8988T (cell line): Measurements from ENCODE around the gene ASB4.
"Not testable (repeated sequence)": the region's sequence is repeated elsewhere in the genome, so short reads cannot be mapped to it uniquely, and the experiment has no call there.

Source experiments
- DNase-seq: peaks from one replicate; pipeline ENCODE4 v3.0.0; 2011

ASB4 gene

GRCh38 chr7:95479992-95480624, 5.6 kb upstream of the ASB4 start:
- no peak for DNase-seq

DNA sequence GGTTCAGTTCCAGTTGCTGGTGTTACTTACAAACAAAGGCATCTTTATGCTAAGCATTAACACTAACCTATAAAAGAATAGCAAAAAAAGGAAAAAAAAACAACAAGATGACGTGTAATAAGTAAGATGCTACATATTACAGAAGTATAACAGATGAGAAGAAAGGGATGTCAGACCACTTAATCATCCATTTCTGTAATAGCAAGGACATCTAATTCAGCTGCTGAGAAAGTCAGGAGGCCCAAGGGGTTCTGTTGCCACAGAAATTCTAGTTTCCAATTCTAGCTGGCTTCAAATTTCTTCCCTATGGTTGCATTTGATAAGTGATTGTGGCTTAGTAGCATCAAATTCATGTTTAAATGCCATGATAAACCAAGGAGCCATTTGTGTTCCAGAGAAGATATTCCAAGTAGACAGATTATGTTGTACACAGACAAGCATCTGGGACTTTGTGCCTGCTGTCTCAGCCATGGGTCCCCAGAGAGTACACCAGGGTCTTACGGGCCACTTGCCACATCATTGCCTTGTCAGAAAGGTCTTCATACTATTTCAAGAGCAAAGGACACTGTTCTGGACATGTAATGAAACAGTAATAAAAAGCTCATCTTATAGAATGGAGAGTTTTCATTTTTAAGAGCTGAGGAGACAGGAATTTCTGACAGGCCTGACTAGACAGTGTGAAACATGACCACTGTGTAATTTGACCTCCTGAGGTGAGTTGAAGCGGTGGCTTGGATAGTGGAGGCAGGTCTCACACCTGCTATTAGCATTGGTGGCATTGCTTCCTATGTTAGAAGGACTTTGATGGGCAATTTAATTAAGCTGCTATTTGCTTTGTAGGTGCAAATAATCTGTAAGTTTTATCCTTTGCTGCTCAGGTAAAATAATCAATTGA, 4.2 kb upstream of the ASB4 start:
- DNase-seq = no peak

DNA sequence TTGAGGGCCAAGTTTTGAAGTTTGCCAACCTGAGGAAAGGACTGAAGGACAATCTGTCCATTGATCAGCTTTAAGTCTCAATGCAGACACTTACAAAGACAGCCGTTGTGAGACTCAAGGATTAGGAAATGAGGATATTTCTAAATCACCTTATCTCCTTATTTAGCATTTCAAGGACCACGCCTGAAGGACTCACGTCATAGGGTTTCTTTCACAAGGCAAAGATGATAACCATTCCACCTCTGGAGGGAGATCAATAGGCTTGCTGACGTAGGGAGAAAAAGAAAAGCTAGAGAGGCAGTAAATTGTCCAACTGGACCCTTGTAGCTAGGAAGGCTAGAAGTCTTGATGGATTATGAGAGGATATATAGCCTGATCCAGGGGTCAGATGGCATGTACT, 3.3 kb upstream of the ASB4 start:
- no peak for DNase-seq

- no peak for DNase-seq
Measured at GRCh38 chr7:95490231-95490762, 4.6 kb downstream of the ASB4 start.

DNA sequence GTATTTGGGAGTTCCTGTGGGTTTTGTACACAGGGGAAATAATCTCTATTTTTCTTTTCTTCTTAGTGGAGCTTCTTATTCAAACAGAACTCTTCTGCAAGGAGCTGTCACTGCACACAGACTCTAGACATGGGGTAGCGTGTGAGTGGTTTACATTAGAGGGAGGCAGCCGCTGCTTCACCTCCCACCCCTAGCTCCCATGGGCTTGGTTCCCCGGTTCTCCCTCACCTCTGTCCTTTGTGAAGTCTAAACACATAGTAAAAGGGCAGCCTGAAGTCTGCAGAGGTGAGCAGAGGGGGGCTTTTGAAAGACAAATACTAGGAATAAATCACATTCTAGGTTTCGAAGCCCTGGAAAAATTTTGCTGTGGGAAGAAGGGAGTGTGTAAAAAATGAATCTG, 5.5 kb downstream of the ASB4 start:
- no peak for DNase-seq

- no peak for DNase-seq
Measured at GRCh38 chr7:95491634-95492314, 6.0 kb downstream of the ASB4 start.

DNA sequence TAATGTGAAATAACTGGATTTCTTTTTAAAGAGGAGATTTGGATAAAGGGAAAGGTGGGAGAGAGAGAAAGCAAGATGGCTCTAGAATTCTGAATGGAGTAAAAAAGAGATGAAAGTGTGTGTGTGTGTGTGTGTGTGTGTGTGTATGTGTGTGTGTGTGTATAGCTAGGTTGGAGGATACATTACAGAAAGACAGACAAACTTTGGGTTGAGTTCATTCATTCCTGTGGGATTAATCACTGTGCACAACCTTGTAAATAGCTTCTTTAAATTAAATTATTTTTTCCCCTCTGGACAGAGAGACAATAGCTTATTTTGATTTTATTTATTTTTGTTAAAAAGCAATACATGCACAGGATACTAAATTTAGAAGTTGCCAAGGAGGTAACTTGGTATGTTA, 7.5 kb downstream of the ASB4 start:
- no peak for DNase-seq

- no peak for DNase-seq
Measured at GRCh38 chr7:95493844-95494243, 8.1 kb downstream of the ASB4 start.

GRCh38 chr7:95501261-95501832, 15.6 kb downstream of the ASB4 start:
- DNase-seq = no peak

GRCh38 chr7:95502403-95502802, 16.7 kb downstream of the ASB4 start:
- no peak for DNase-seq

- DNase-seq = no peak
Measured at GRCh38 chr7:95503271-95504131, 17.8 kb downstream of the ASB4 start.

- DNase-seq = not testable (repeated sequence)
Measured at GRCh38 chr7:95504132-95504588, 18.4 kb downstream of the ASB4 start.

- DNase-seq = no peak
Measured at GRCh38 chr7:95508780-95509179, 23.0 kb downstream of the ASB4 start.

- DNase-seq = no peak
Measured at GRCh38 chr7:95509199-95509598, 23.5 kb downstream of the ASB4 start.

- no peak for DNase-seq
Measured at GRCh38 chr7:95511716-95512260, 26.0 kb downstream of the ASB4 start.

DNA sequence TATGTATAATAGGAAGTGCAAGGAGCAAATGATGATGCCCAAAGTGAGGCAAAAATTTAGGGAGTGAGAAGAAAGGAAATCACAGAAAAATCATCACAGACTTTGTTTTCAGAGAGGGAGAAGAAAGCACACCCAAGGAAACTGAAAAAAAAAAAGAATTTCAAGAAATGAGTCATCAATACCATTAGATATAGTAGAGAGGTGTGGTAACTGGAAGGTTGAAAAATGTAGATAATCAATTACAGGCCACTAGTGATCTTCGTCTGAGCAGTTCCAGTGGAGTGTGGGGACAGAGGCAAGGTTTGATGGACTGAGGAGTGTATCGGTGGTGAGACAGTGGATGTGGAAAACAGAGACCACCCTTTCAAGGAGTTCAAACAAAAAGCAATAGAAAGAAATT, 31.7 kb downstream of the ASB4 start:
- DNase-seq = no peak

- DNase-seq = no peak
Measured at GRCh38 chr7:95517870-95518269, 32.1 kb downstream of the ASB4 start.

DNA sequence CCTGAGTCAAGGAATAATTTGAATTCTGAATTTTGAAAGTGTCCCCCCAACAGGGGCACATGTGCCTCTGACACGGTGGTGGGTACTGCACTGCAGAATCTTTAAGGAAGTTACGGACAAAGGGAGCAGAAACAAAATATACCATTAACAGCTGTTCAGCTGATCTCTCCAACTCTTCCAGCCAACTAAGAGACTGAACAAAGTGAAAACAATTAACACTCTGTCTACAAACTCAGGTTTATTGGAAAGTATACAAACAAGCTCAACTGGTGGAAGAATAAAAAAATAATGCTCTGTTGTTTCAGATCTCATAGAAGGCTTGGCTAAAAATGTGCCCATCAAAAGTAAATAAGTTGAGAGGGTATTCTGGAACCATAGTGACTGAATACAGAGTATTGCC, 34.4 kb downstream of the ASB4 start:
- DNase-seq = no peak

GRCh38 chr7:95525503-95525902, 39.8 kb downstream of the ASB4 start:
- DNase-seq = no peak

DNA sequence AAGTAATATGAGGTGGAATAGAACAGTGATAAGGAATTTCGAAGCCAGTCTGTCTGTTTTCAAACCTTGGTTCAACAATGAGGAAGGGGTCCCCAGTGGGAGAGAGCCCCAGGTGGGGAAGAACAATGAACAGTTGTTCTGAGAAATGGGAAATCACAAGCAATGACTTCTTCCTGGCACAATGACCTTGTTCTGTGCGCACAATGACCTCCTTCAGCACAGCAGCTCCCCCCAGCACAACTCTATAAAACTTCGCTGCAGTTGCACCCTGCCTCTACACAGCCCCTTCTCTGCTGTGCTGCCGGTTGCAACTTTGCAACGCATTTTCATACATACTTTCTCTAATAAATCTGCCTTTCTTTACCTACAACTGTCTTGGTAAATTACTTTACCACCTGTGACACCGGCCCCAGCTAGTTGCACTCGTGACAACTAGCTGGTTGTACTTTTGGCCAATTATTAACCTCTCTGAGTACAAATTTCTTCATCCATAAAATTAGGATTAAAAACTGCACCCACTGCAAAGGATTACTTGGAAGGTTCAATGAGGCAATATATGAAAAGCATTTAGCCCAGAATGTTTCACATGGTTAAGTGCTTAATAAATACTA, 40.5 kb downstream of the ASB4 start:
- DNase-seq = no peak

DNA sequence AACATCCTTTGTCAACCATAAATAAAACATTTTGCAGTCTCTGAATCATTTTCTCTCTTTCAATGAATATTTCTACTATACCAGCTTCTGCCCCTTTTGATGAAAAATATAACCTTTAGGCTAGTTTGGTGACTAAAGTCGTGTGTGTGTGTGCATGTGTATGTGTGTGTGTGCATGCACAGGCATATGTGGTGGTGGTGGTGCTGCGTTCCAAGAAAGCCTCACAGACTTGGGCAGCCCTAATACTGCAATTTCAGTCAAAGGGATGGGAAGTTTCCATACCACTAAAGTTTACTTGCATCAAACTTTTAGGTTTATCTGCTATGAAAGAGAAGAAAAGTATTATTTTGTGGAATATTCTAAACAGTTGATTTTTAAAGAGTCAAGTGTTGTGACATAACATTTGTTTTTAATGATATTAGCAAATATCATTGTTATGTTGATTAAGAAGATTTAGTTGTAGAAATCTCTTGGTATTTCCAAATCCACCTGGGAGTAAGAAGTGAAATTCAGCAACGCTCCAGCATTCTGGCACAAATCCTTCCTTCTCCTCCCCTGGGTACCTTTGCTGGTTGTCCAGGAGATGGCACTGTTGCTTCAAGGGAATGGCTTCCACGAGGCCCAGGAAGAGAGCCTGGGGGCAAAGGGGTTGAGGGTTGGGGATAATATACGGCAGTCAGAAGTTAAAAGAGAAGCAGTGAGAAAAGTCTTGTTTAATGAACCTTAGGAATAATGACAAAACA, 41.5 kb downstream of the ASB4 start:
- no peak for DNase-seq
